Hair follicular keratinocyte (primary cell): ENCODE measurements around the gene METTL21A. TPM values are rescaled to one million over a fixed set of nuclear protein-coding genes. Genes with fewer than 3 reads are reported as not detected.

Experiments
- total RNA-seq: library from RNA; depleted of rRNA; stranded (reverse); fragments of >200 nt; gene quantifications from 2 replicates; pipeline ENCODE4 v1.2.3, GENCODE V29; 2015

The METTL21A gene
- 16.6 and 25.5 TPM in 2 replicates for total RNA-seq

DNA sequence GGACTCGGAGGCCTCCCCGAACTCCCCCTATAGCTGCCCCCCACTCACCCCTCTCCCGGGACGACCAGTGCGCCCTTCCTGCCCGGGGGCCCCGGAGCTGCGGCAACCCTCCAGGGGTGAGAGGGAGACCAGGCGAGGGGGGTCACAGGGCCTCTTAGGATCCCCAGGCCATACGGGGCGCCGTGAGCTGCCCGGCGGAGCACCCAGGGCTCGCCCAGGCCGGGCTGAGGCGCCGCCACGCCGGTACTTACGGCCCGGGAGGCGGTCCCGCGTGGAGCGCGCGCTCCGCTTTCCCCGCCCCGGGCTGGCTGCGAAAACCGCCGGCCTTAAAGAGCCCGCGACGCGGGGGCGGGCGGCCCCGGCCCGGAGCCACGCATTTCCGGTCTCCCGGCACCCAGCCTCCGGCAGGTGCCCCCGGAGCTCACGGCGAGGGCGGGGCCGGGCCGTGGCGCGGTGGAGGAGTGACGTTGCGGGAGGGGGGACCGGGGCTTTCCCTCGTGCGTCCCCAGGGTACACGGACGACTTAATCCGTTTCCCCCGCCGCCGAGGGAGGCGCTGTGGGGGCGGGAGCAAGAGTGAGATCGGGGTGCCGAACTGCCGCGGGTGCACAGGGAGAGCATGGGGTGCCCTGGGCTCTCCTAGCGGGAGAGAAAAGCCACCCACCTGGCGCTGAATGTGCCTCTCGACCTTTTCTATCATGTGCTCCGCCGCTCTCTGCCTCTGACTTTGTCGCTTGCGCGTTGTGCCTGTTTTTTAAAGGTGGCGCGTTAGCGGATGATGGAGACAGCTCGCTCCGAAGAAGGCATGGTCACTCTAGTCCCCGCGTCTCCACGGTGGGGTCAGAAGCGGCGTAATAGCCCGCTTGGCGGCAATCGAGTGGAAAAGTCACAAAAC lies at the start of gene METTL21A:
TSS of gene METTL21A (minus strand) at position 381 of the 894 bp plus-strand sequence. CDS start 1,019 bp downstream, outside the sequence.

Other genes with a start within 250 kb of the METTL21A start
- 18.2 and 32.2 TPM in 2 replicates for gene CREB1, start 95.4 kb downstream of the METTL21A start, total RNA-seq
- 10.6 and 12.9 TPM in 2 replicates for gene CCNYL1, start 86.2 kb upstream of the METTL21A start, total RNA-seq
- 5.4 and 7.6 TPM in 2 replicates for gene FZD5, start 144.5 kb upstream of the METTL21A start, total RNA-seq